Neural cell (in vitro differentiated cells): ENCODE measurements around the gene GABRQ. TPM values are rescaled to one million over a fixed set of nuclear protein-coding genes. Genes with fewer than 3 reads are reported as not detected.
"Not testable (repeated sequence)": the region's sequence is repeated elsewhere in the genome, so short reads cannot be mapped to it uniquely, and the experiment has no call there.

Experiments used
- H2AFZ ChIP-seq: fragments of 200-600, 300-800 bp; sonication (generic), shearing (Covaris generic); 2 replicates; pipeline ENCODE4 v1.6.0; 2014; ENCODE audit warnings: low read depth, mild to moderate bottlenecking, antibody characterized with exemption, low read length, moderate library complexity
- H3F3A ChIP-seq: fragments of 200-600 bp; shearing (Covaris generic); 2 replicates; pipeline ENCODE4 v1.6.1; 2016; ENCODE audit warnings: mild to moderate bottlenecking, moderate library complexity, mixed read lengths, antibody characterized with exemption, low read length; ENCODE audit not compliant: insufficient read depth, poor library complexity, severe bottlenecking
- H3K27ac ChIP-seq: fragments of 200-600, 300-800 bp; sonication (generic), shearing (Covaris generic); 2 replicates; pipeline ENCODE4 v1.5.1; 2014; ENCODE audit warnings: mild to moderate bottlenecking, low read length, moderate library complexity
- H3K27me3 ChIP-seq: fragments of 300-800, 200-600 bp; sonication (generic), shearing (Covaris generic); 2 replicates; pipeline ENCODE4 v1.6.0; 2014; ENCODE audit warnings: mild to moderate bottlenecking, low read depth, low read length, moderate library complexity; ENCODE audit not compliant: insufficient read depth
- H3K36me3 ChIP-seq: fragments of 300-800, 200-600 bp; sonication (generic), shearing (Covaris generic); 2 replicates; pipeline ENCODE4 v1.5.1; 2014; ENCODE audit warnings: mild to moderate bottlenecking, antibody characterized with exemption, low read length, moderate library complexity; ENCODE audit not compliant: insufficient read depth
- H3K4me2 ChIP-seq: fragments of 300-800, 200-600 bp; sonication (generic), shearing (Covaris generic); 2 replicates; pipeline ENCODE4 v1.6.0; 2014; ENCODE audit warnings: mild to moderate bottlenecking, low read length
- H3K4me3 ChIP-seq: fragments of 300-800, 200-600 bp; sonication (generic), shearing (Covaris generic); 2 replicates; pipeline ENCODE4 v1.5.1; 2014; ENCODE audit warnings: mild to moderate bottlenecking, low read length, moderate library complexity
- H3K79me2 ChIP-seq: fragments of 200-600 bp; shearing (Covaris generic); replicated peaks from 2 replicates; pipeline ENCODE4 v1.6.0; 2014; ENCODE audit warnings: mild to moderate bottlenecking, low read length, moderate library complexity; ENCODE audit not compliant: insufficient read depth
- H3K9ac ChIP-seq: fragments of 300-800, 200-600 bp; sonication (generic), shearing (Covaris generic); 2 replicates; pipeline ENCODE4 v1.6.1; 2016; ENCODE audit warnings: mild to moderate bottlenecking, low read length, mixed read lengths
- H3K9me2 ChIP-seq: fragments of 200-600 bp; shearing (Covaris generic); 2 replicates; pipeline ENCODE4 v1.6.1; 2016; ENCODE audit warnings: mild to moderate bottlenecking, low read length, mixed read lengths; ENCODE audit not compliant: insufficient read depth
- H3K9me3 ChIP-seq: fragments of 200-600, 300-800 bp; sonication (generic), shearing (Covaris generic); 2 replicates; pipeline ENCODE4 v1.6.1; 2016; ENCODE audit warnings: mild to moderate bottlenecking, mixed run types, low read length, moderate library complexity, mixed read lengths
- H4K20me1 ChIP-seq: fragments of 200-600 bp; shearing (Covaris generic); 2 replicates; pipeline ENCODE4 v1.6.1; 2016; ENCODE audit warnings: mild to moderate bottlenecking, mixed run types; ENCODE audit not compliant: insufficient read depth
- EP300 ChIP-seq: fragments of 450-650 bp; conservative IDR thresholded peaks from 2 replicates; pipeline ENCODE4 v1.6.1; 2014; ENCODE audit warnings: antibody characterized with exemption, mild to moderate bottlenecking, moderate library complexity; ENCODE audit not compliant: poor library complexity, severe bottlenecking
- EZH2 ChIP-seq: fragments of 200-600, 300-800 bp; shearing (Covaris generic), sonication (generic); IDR thresholded peaks from 2 replicates; pipeline ENCODE4 v1.6.1; 2014; ENCODE audit warnings: antibody characterized with exemption, low read length, borderline replicate concordance, mild to moderate bottlenecking; ENCODE audit not compliant: insufficient read depth, poor library complexity, severe bottlenecking
- MXI1 ChIP-seq: fragments of 450-650 bp; conservative IDR thresholded peaks from 2 replicates; pipeline ENCODE4 v1.6.1; 2014; ENCODE audit warnings: antibody characterized with exemption, mild to moderate bottlenecking; ENCODE audit not compliant: poor library complexity, severe bottlenecking
- POLR2AphosphoS5 ChIP-seq: IDR thresholded peaks from 2 replicates; pipeline ENCODE4 v1.6.1; 2012
- RAD21 ChIP-seq: fragments of 450-650 bp; conservative IDR thresholded peaks from 2 replicates; pipeline ENCODE4 v1.6.1; 2014; ENCODE audit warnings: antibody characterized with exemption, mild to moderate bottlenecking, moderate library complexity
- REST ChIP-seq: IDR thresholded peaks from 2 replicates; pipeline ENCODE4 v1.6.1; 2012; ENCODE audit warnings: borderline replicate concordance
- TAF1 ChIP-seq: IDR thresholded peaks from 2 replicates; pipeline ENCODE4 v1.6.1; 2012; ENCODE audit warnings: low read depth
- polyA plus RNA-seq: library from polyadenylated mRNA; depleted of rRNA; stranded (reverse); fragments of >200 nt; gene quantifications from 2 replicates; pipeline ENCODE4 v1.2.3, GENCODE V29; 2014

The GABRQ gene
- polyA plus RNA-seq, 1 donor from 2014 or later = 1.2 TPM

DNA sequence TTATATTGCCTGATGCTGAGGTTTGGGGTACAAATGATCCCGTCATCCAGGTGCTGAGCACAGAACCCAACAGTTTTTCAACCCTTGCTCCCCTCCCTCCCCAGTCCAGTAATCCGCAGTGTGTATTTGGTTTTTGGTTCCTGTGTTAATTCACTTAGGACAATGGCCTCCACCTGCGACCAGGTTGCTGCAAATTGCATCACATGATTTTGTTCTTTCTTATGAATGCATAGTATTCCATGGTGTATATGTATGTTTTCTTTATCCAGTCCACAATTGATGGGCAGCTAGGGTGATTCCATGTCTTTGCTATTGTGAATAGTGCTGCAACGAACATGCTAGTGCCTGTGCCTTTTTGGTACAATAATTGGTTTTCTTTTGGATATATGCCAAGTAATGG is 25.4 kb downstream of the GABRQ start:
- Histone ChIP-seq H3K9ac (no peak overlapping the region), H4K20me1 (no peaks in the 10 kb centered on the region), H3K36me3 (no peaks in the 10 kb centered on the region), H3K27me3 (no peaks in the 10 kb centered on the region), H3K4me3 (no peak overlapping the region), H3K9me3 (no peaks in the 10 kb centered on the region), H2AFZ (no peak overlapping the region), H3K79me2 (no peaks in the 10 kb centered on the region), H3K4me2 (no peak overlapping the region), H3K27ac (no peak overlapping the region), H3F3A (no peaks in the 10 kb centered on the region), H3K9me2 (no peaks in the 10 kb centered on the region)
- TF ChIP-seq REST (no peak), TAF1 (no peak), EZH2 (no peak), POLR2AphosphoS5 (no peak), EP300 (no peak), RAD21 (no peak)

GRCh38 chrX:152674135-152674534 is 36.4 kb downstream of the GABRQ start:
- Histone ChIP-seq H3K36me3 (no peaks in the 10 kb centered on the region), H3K79me2 (no peaks in the 10 kb centered on the region), H3K4me2 (no peak overlapping the region), H3K9me2 (no peaks in the 10 kb centered on the region), H2AFZ (no peak overlapping the region), H4K20me1 (no peaks in the 10 kb centered on the region), H3K27ac (no peak overlapping the region), H3F3A (no peaks in the 10 kb centered on the region), H3K9ac (no peak overlapping the region), H3K4me3 (no peak overlapping the region), H3K9me3 (no peaks in the 10 kb centered on the region), H3K27me3 (no peaks in the 10 kb centered on the region)
- no peak for TF ChIP-seq RAD21
- TF ChIP-seq TAF1 = no peak
- TF ChIP-seq EP300 = no peak
- no peak for TF ChIP-seq MXI1
- no peak for TF ChIP-seq EZH2

DNA sequence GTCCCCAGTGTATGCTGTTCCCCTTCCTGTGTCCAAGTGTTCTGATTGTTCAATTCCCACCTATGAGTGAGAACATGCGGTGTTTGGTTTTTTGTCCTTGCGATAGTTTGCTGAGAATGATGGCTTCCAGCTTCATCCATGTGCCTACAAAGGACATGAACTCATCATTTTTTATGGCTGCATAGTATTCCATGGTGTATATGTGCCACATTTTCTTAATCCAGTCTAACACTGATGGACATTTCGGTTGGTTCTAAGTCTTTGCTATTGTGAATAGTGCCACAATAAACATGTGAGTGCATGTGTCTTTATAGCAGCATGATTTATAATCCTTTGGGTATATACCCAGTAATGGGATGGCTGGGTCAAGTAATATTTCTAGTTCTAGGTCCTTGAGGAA is 37.0 kb downstream of the GABRQ start:
- not testable (repeated sequence) for H3K36me3 ChIP-seq, H3K9me3 ChIP-seq, H3K4me2 ChIP-seq, H3K27me3 ChIP-seq, H3K4me3 ChIP-seq, H3K27ac ChIP-seq, H3F3A ChIP-seq, H3K79me2 ChIP-seq, H3K9ac ChIP-seq, H3K9me2 ChIP-seq, H4K20me1 ChIP-seq, H2AFZ ChIP-seq

DNA sequence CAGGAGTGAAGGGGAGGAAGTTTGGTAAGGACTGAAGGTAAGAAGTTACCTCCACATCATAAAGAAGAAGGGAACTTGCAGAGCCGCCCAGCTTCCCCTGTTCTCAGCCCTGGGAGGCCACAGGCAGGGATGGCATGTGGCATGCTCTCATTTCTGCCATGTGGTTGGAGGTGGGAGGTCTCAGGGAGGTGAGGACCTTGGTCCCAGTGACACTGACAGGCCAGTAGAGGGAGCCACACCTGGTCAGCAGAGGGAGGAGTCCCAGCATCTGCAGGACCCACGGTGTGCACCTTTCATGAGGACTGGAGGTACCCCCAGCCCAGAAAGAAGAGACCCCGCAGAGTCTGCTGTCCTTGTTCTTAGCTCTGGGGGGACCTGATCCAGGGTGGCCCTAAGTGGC is 43.3 kb downstream of the GABRQ start:
- not testable (repeated sequence) for H3K79me2 ChIP-seq, H3K27ac ChIP-seq, H4K20me1 ChIP-seq, H2AFZ ChIP-seq, H3K4me3 ChIP-seq, H3F3A ChIP-seq, H3K4me2 ChIP-seq, H3K9ac ChIP-seq, H3K9me2 ChIP-seq, H3K36me3 ChIP-seq, H3K27me3 ChIP-seq, H3K9me3 ChIP-seq

GRCh38 chrX:152697952-152698931 is 60.5 kb downstream of the GABRQ start, which contains the start of gene MAGEA3:
TSS of gene MAGEA3 (plus strand) at chrX:152698794. CDS start at chrX:152700833, 2,039 bp downstream.
- not testable (repeated sequence) for H3K9me3 ChIP-seq, H3K27me3 ChIP-seq, H3K4me3 ChIP-seq, H3K9me2 ChIP-seq, H3K79me2 ChIP-seq, H2AFZ ChIP-seq, H3F3A ChIP-seq, H3K36me3 ChIP-seq, H4K20me1 ChIP-seq, H3K9ac ChIP-seq, H3K27ac ChIP-seq, H3K4me2 ChIP-seq
